IMR-90 (cell line): ENCODE results near the gene TAOK1. TPM values are rescaled to one million over a fixed set of nuclear protein-coding genes. Genes with fewer than 3 reads are reported as not detected.

Experiments used
- ATAC-seq: fragments of 200-7000 bp; cut with Tn5 transposase; 2 replicates; pipeline ENCODE4 v1.9.1; 2020; ENCODE audit warnings: low read depth, mild to moderate bottlenecking, moderate library complexity
- BruUV-seq: library from RNA; stranded (reverse); fragments of 400-500 nt; replicated peaks from 2 replicates; lab custom pipeline; 2021; lab: Mats Ljungman, UMichigan
- CTCF ChIA-PET: fragments of 300-600 bp; formaldehyde crosslinking; extraction: SDS; loops from one replicate; lab custom pipeline; 2021; ENCODE audit warnings: antibody characterized with exemption; lab: Yijun Ruan, JAX
- POLR2A ChIA-PET: fragments of 300-600 bp; sonication (Branson Sonifier 250); formaldehyde crosslinking; loops from one replicate; lab custom pipeline; 2022; ENCODE audit warnings: antibody characterized with exemption; ENCODE audit not compliant: unreplicated experiment; lab: Charles Lee
- DNase-seq: peaks from one replicate; pipeline ENCODE4 v3.0.0; 2013
- H2AFZ ChIP-seq: replicated peaks from 2 replicates; pipeline ENCODE3; 2013; ENCODE audit warnings: low read length, mild to moderate bottlenecking; ENCODE audit not compliant: poor library complexity
- H2AK5ac ChIP-seq: 2 replicates; pipeline ENCODE4 v1.6.1; 2013; ENCODE audit warnings: low read depth, low read length, inconsistent platforms
- H2AK9ac ChIP-seq: replicated peaks from 2 replicates; pipeline ENCODE3; 2013; ENCODE audit warnings: mild to moderate bottlenecking, low read depth, low read length, moderate library complexity; ENCODE audit not compliant: poor library complexity
- H2BK120ac ChIP-seq: 2 replicates; pipeline ENCODE4 v1.6.1; 2013; ENCODE audit warnings: low read depth, low read length, inconsistent platforms
- H2BK15ac ChIP-seq: 3 replicates; pipeline ENCODE4 v1.6.1; 2013; ENCODE audit warnings: low read depth, low read length, inconsistent platforms
- H2BK20ac ChIP-seq: 2 replicates; pipeline ENCODE4 v1.6.1; 2013; ENCODE audit warnings: low read depth, mild to moderate bottlenecking, inconsistent platforms, low read length, moderate library complexity
- H2BK5ac ChIP-seq: 2 replicates; pipeline ENCODE4 v1.6.1; 2013; ENCODE audit warnings: mild to moderate bottlenecking, low read depth, low read length, inconsistent platforms; ENCODE audit not compliant: poor library complexity, severe bottlenecking
- H3K14ac ChIP-seq: replicated peaks from 2 replicates; pipeline ENCODE4 v1.6.1; 2013; ENCODE audit warnings: low read depth, low read length, inconsistent platforms
- H3K18ac ChIP-seq: 2 replicates; pipeline ENCODE4 v1.6.1; 2013; ENCODE audit warnings: low read depth, low read length, control low read depth
- H3K23ac ChIP-seq: 2 replicates; pipeline ENCODE4 v1.6.1; 2013; ENCODE audit warnings: low read depth, low read length, inconsistent platforms
- H3K27ac ChIP-seq: 2 replicates; pipeline ENCODE4 v1.5.1; 2013; ENCODE audit warnings: mild to moderate bottlenecking, control low read depth, low read length; ENCODE audit not compliant: insufficient read depth
- H3K27me3 ChIP-seq: 2 replicates; pipeline ENCODE4 v1.6.1; 2013; ENCODE audit warnings: low read length; ENCODE audit not compliant: control insufficient read depth, insufficient read depth
- H3K36me3 ChIP-seq: 2 replicates; pipeline ENCODE4 v1.6.1; 2013; ENCODE audit warnings: low read length, mixed read lengths; ENCODE audit not compliant: control insufficient read depth, insufficient read depth
- H3K4ac ChIP-seq: 2 replicates; pipeline ENCODE4 v1.6.1; 2013; ENCODE audit warnings: low read depth, low read length, inconsistent platforms
- H3K4me1 ChIP-seq: 2 replicates; pipeline ENCODE4 v1.6.1; 2013; ENCODE audit warnings: low read length, mixed read lengths; ENCODE audit not compliant: control insufficient read depth, insufficient read depth
- H3K4me2 ChIP-seq: 2 replicates; pipeline ENCODE4 v1.6.1; 2013; ENCODE audit warnings: low read depth, mild to moderate bottlenecking, control low read depth, low read length, moderate library complexity
- H3K4me3 ChIP-seq: 2 replicates; pipeline ENCODE4 v1.5.1; 2013; ENCODE audit warnings: low read depth, mild to moderate bottlenecking, control low read depth, low read length, moderate library complexity; ENCODE audit not compliant: insufficient read depth
- H3K56ac ChIP-seq: 2 replicates; pipeline ENCODE4 v1.6.1; 2013; ENCODE audit warnings: low read length, inconsistent platforms; ENCODE audit not compliant: insufficient read depth; ENCODE audit errors: extremely low read depth
- H3K79me1 ChIP-seq, 2 experiments: 2 replicates each; pipeline ENCODE4 v1.6.1; 2013; ENCODE audit warnings: low read length in 2 of 2, inconsistent platforms in 1 of 2, low read depth in 1 of 2
- H3K9ac ChIP-seq: 2 replicates; pipeline ENCODE4 v1.6.1; 2013; ENCODE audit warnings: low read depth, low read length, control low read depth
- H3K9me1 ChIP-seq: 2 replicates; pipeline ENCODE4 v1.6.1; 2013; ENCODE audit warnings: low read length, inconsistent platforms; ENCODE audit not compliant: insufficient read depth
- H3K9me3 ChIP-seq: 2 replicates; pipeline ENCODE4 v1.6.1; 2013; ENCODE audit warnings: low read length; ENCODE audit not compliant: control insufficient read depth, insufficient read depth
- H4K20me1 ChIP-seq: 2 replicates; pipeline ENCODE4 v1.6.1; 2013; ENCODE audit warnings: low read length, inconsistent platforms; ENCODE audit not compliant: insufficient read depth
- H4K5ac ChIP-seq: 2 replicates; pipeline ENCODE4 v1.6.1; 2013; ENCODE audit warnings: mild to moderate bottlenecking, low read depth, low read length, control low read depth
- H4K8ac ChIP-seq, 2 experiments: 2 replicates each; pipeline ENCODE4 v1.6.1; 2013; ENCODE audit warnings: low read depth in 2 of 2, low read length in 2 of 2, control low read depth in 1 of 2, inconsistent platforms in 1 of 2
- H4K91ac ChIP-seq: 2 replicates; pipeline ENCODE4 v1.6.1; 2013; ENCODE audit warnings: low read depth, low read length, inconsistent platforms; ENCODE audit not compliant: insufficient read depth
- CEBPB ChIP-seq: IDR thresholded peaks from 2 replicates; pipeline ENCODE4 v1.6.1; 2012; ENCODE audit warnings: low read depth, low read length, improper control_type of control experiment
- MAFK ChIP-seq: IDR thresholded peaks from 2 replicates; pipeline ENCODE4 v1.6.1; 2012; ENCODE audit warnings: low read depth, low read length, improper control_type of control experiment
- MAZ ChIP-seq: IDR thresholded peaks from 2 replicates; pipeline ENCODE4 v1.6.1; 2012; ENCODE audit warnings: low read depth, mild to moderate bottlenecking, low read length, improper control_type of control experiment, moderate library complexity, borderline replicate concordance
- NFE2L2 ChIP-seq: fragments of 150-350 bp; IDR thresholded peaks from 2 replicates; pipeline ENCODE4 v1.6.1; 2016; ENCODE audit warnings: low read depth, mild to moderate bottlenecking, low read length
- WGBS, 2 experiments: methylation state at CpG; one replicate each; pipeline versions ENCODE4 v1.1.5 to v1.1.7; 2013; ENCODE audit warnings: missing lambda C conversion rate in 2 of 2; ENCODE audit not compliant: insufficient read length in 1 of 2; ENCODE audit errors: extremely low coverage in 2 of 2; 5-methylcytosine and 5-hydroxymethylcytosine counted together
- dilution Hi-C: fragments of 300-500 bp; cut with HindIII; formaldehyde crosslinking; loops from one replicate; pipeline ENCODE4 v1.14.3; 2018; ENCODE audit warnings: low sequenced_read_pairs; ENCODE audit not compliant: unreplicated experiment
- in situ Hi-C: fragments of 300-500 bp; cut with MboI; formaldehyde crosslinking; loops from 3 replicates; pipeline ENCODE4 v1.14.3; 2019; ENCODE audit warnings: low sequenced_read_pairs, inconsistent platforms, mixed read lengths
- intact Hi-C: fragments of 100-400 bp; cut with micrococcal nuclease; formaldehyde crosslinking; loops from 2 replicates; pipeline ENCODE4 v1.10.0; 2022
- polyA plus RNA-seq, 3 experiments: library from polyadenylated mRNA; depleted of rRNA; stranded (reverse); fragments of >200 nt; gene quantifications; 2 replicates each; pipeline ENCODE4 v1.2.3, GENCODE V29; 2012; ENCODE audit warnings: low replicate concordance in 1 of 3
- total RNA-seq: library from RNA; depleted of rRNA; stranded (reverse); fragments of >200 nt; gene quantifications from 2 replicates; pipeline ENCODE4 v1.2.3, GENCODE V29; 2012

TAOK1 gene
- total and polyA plus RNA-seq, 2 of the 4 experiments (the other 2 are of a cell fraction): 9.8 to 91.8 TPM

DNA sequence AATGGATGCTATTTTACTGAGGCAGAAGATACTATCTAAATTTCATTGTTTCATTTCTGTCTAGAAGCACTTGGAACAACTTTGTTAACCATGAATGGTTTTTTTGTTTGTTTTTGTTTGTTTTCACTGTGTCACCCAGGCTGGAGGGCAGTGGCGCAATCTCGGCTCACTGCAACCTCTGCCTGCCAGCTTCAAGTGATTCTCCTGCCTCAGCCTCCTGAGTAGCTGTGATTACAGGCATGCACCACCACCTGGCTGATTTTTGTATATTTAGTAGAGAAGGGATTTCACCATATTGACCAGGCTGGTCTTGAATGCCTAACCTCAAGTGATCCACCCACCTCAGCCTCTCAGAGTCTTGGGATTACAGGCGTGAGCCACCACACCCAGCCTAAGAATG lies 136.2 kb downstream of the TAOK1 start:
- H3K36me3 ChIP-seq: peaks cover 34% of the 10 kb centered on the region
- no peak overlapping the region for H3K4ac ChIP-seq
- no peak overlapping the region for H3K4me3 ChIP-seq
- H2AK5ac ChIP-seq: no peak overlapping the region
- ATAC-seq (no peak), DNase-seq (no peak)
- no peaks in the 10 kb centered on the region for H3K9me1 ChIP-seq
- 100% methylated on average over 1 of the region's 3 CpGs; no CpG with 5 or more reads in 1 of the 2 experiments for WGBS, 2 experiments
- H3K14ac ChIP-seq: no peak overlapping the region
- no peak overlapping the region for H2AK9ac ChIP-seq
- H2BK5ac ChIP-seq: no peak overlapping the region
- H3K27me3 ChIP-seq: no peaks in the 10 kb centered on the region
- H3K18ac ChIP-seq: no peak overlapping the region
- peaks cover 9 to 34% of the 10 kb centered on the region in 2 experiments; a peak in 3 of 4 replicates for H3K79me1 ChIP-seq
- no peak overlapping the region for H2AFZ ChIP-seq
- no peak overlapping the region for H3K4me2 ChIP-seq
- TF ChIP-seq MAFK: no peak
- peak; percentile 57 for TF ChIP-seq CEBPB
- TF ChIP-seq NFE2L2: no peak
- no peak for TF ChIP-seq MAZ
- no peak overlapping the region for H2BK15ac ChIP-seq
- no peak overlapping the region for H4K8ac ChIP-seq
- no peak overlapping the region for H4K91ac ChIP-seq
- in situ Hi-C loops: no loop called here
- H3K56ac ChIP-seq: no peak overlapping the region
- intact Hi-C loops: no loop called here
- no peak overlapping the region for H2BK20ac ChIP-seq
- dilution Hi-C loops: no loop called here
- no peaks in the 10 kb centered on the region for H3K4me1 ChIP-seq
- H4K20me1 ChIP-seq: peaks cover 3% of the 10 kb centered on the region; the same call in 1 of the 2 replicates
- H2BK120ac ChIP-seq: no peak overlapping the region
- no peak overlapping the region for H3K9ac ChIP-seq
- H4K5ac ChIP-seq: no peak overlapping the region
- POLR2A ChIA-PET: no interaction called here
- H3K23ac ChIP-seq: no peak overlapping the region
- H3K9me3 ChIP-seq: no peaks in the 10 kb centered on the region
- BruUV-seq: no TSS peak
- CTCF ChIA-PET: no interaction called here
- H3K27ac ChIP-seq: no peak overlapping the region
